ENCODE data around the gene ELP1.

ELP1 gene

GRCh38 chr9:108919517-108919916, 14.4 kb downstream of the ELP1 start:
- no peak overlapping the region for H3K4me3 ChIP-seq (ENCODE audit: low read depth, low read length)
- no peak for TF ChIP-seq CTCF (IDR thresholded peaks at IDR 0.05; ENCODE audit: insufficient read depth, low read length, missing control alignments)
- ChIA-PET POLR2A (no interaction called here), CTCF (no interaction called here)
- no peak for DNase-seq (ENCODE audit: low read depth, low spot score)

GRCh38 chr9:108913391-108913790, 20.5 kb downstream of the ELP1 start:
- POLR2A ChIA-PET = no interaction called here
- DNase-seq (ENCODE audit: low read depth, low spot score) = no peak
- CTCF ChIA-PET = no interaction called here
- H3K4me3 ChIP-seq (ENCODE audit: low read depth, low read length) = no peak overlapping the region
- TF ChIP-seq CTCF (IDR thresholded peaks at IDR 0.05; ENCODE audit: insufficient read depth, low read length, missing control alignments) = no peak

- no peak for TF ChIP-seq CTCF (IDR thresholded peaks at IDR 0.05; ENCODE audit: insufficient read depth, low read length, missing control alignments)
- ChIA-PET CTCF (no interaction called here), POLR2A (no interaction called here)
- no peak overlapping the region for H3K4me3 ChIP-seq (ENCODE audit: low read depth, low read length)
- DNase-seq (ENCODE audit: low read depth, low spot score) = no peak
Measured at GRCh38 chr9:108911820-108912219, 22.1 kb downstream of the ELP1 start.

GRCh38 chr9:108910914-108911313, 23.0 kb downstream of the ELP1 start:
- TF ChIP-seq CTCF (IDR thresholded peaks at IDR 0.05; ENCODE audit: insufficient read depth, low read length, missing control alignments) = no peak
- DNase-seq (ENCODE audit: low read depth, low spot score) = no peak
- no peak overlapping the region for H3K4me3 ChIP-seq (ENCODE audit: low read depth, low read length)
- CTCF ChIA-PET = no interaction called here
- POLR2A ChIA-PET = no interaction called here

- no peak for TF ChIP-seq CTCF (IDR thresholded peaks at IDR 0.05; ENCODE audit: insufficient read depth, low read length, missing control alignments)
- H3K4me3 ChIP-seq (ENCODE audit: low read depth, low read length) = no peak overlapping the region
- ChIA-PET CTCF (interaction anchor here (0.8 kb wide), 1 partner anchor 12 kb away, joined by 3 read pairs; no protein-coding TSS in a partner anchor), POLR2A (no interaction called here)
- no peak for DNase-seq (ENCODE audit: low read depth, low spot score)
Measured at GRCh38 chr9:108910402-108910801, 23.5 kb downstream of the ELP1 start.

GRCh38 chr9:108905494-108905893, 28.4 kb downstream of the ELP1 start:
- no peak for DNase-seq (ENCODE audit: low read depth, low spot score)
- no peak overlapping the region for H3K4me3 ChIP-seq (ENCODE audit: low read depth, low read length)
- CTCF ChIA-PET = interaction anchor here (0.6 kb wide), 1 partner anchor 29 kb away, joined by 3 read pairs; the partner anchor contains the start of genes ABITRAM and ELP1
- POLR2A ChIA-PET = no interaction called here
- TF ChIP-seq CTCF (IDR thresholded peaks at IDR 0.05; ENCODE audit: insufficient read depth, low read length, missing control alignments) = no peak

Measured in AG04449 (cell line).